GM18868 (cell line): ENCODE measurements around the gene MARCHF3.
"Not testable (repeated sequence)": the region's sequence is repeated elsewhere in the genome, so short reads cannot be mapped to it uniquely, and the experiment has no call there.

Experiments used
- ATAC-seq: cut with Tn5 transposase; IDR thresholded peaks from one replicate; pipeline ENCODE4 v1.9.1; 2021; ENCODE audit warnings: mild to moderate bottlenecking, moderate library complexity; ENCODE audit not compliant: unreplicated experiment

The MARCHF3 gene

DNA sequence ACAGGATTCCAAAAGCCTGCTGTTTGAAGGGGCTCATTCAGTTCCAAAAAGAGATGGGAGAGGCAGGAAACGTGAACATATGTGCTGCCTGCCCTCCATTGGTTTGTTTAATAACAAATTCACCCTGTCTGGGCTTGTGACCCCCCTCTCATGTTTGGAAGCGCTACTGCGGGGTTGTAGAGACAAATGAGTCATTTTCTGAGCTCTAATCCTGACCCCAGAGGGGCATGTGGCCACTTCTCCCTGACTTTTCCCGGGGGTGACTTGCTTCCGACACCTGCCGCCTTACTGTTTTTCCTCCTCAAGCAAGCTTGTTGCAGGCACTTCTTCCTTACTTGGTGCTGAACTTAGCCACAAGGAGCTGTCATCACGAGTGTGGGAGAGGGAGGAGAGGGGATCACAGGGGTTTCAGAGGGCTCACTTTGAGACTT is 177.5 kb downstream of the MARCHF3 start:
- ATAC-seq: no peak

DNA sequence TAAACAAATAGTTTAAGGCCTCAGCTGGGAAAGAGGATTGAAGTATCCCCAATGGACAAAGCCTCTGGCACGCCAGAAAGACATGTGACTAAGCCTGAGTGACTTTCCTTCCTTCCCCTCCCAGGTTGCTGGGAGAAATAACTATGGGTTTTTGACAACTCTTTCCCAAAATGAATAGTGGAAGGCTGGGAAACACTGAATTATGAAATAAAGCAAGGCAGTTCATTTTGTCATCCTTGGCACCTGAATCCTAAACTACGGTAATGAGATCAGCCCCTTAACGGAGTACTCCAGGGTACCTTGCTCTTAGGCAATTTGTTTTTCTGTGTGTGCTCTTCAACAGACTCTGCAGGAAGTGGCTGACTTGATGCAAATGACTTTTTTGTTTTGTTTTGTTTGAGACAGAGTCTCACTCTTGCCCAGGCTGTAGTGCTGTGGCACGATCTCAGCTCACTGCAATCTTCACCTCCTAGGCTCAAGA is 178.2 kb downstream of the MARCHF3 start:
- peak; percentile 68 for ATAC-seq

DNA sequence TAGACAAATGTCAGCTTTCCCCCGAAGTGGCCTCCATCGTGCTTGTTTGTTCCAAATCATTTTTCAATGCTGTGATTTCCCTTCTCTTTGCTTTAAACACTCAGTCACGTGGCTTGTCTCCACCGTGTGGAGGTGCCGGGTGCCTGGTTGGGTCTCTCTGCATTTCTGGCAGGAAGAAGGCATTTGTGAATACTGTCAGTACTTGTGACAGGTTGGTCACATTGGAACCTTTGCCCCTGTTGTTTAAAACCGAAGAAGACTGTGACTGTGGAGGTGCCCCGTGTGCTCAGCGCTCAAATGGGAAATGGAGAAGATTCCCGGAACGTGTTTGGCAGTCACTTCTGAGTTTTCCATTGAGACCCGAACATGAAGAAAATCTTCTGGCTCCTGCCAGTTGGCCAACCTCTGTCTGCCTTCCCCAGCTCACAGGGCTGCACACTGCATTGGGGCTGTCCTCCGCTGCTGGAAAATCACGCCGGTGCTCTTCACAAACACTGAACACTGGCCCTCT is 178.8 kb downstream of the MARCHF3 start:
- no peak for ATAC-seq

DNA sequence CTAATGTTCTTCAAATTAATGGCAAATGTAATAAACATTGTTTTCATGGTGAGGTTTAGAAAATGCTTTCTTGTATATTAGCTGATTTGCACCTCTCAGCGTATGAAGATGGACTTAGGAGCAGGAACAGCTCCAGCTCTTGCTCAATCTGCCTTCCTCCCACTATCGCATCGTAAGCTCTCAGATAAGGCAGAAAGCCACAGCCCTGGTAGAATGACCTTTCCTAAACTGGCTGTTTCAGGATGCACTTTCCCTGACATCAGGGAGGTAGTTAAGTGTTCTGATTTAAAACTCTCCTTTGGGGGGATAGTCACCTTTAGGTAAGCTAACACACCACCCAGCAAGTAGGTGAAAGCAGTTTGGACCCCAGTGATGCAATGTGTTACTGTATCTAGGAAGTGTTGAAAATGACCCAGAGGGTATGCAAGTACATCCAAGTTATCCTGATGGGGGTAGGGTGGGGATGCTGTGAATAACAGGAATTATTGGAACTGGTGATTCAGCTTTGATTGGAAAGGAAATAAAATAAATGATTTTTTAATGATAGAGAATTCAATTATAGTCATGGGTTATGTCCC is 181.2 kb downstream of the MARCHF3 start:
- no peak for ATAC-seq

DNA sequence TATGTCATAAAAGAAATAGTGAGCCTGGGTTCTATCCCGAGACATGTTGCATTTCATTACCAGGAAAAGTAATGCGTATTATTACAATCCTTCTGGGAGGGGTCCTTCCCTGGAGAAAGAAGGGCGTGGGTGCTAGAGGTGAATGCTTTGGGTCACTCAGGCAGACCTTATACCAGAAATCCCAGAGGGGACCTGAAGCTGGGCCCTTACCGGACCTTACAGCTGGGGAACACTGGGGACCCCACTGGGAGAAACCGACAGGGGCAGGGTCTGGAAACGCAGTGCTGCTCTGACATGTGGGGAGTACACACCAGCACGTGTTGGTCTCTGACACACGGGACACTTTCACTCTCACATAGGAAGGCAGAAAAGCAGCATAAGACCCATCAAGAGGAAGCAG is 182.1 kb downstream of the MARCHF3 start:
- ATAC-seq: no peak

DNA sequence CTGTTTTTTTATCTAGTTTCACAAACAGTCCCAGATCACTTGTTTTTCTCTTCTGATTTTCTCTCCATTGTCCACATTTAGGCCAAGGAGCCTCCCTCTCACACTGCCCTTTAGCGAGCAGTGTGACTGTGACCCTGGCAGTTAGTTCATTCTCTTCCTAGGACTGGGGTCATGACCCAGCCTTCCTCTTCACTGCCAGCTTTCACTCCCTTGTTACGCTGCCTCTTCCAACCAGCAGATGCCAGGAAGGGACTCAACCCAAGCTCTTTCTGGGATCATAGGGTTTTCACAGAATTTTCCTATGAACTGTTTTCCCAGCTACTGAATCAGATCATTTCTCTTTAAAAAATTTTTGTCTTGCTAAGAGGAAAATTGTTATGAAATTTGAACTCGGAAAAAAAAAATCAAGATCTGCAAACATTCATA is 182.5 kb downstream of the MARCHF3 start:
- no peak for ATAC-seq

DNA sequence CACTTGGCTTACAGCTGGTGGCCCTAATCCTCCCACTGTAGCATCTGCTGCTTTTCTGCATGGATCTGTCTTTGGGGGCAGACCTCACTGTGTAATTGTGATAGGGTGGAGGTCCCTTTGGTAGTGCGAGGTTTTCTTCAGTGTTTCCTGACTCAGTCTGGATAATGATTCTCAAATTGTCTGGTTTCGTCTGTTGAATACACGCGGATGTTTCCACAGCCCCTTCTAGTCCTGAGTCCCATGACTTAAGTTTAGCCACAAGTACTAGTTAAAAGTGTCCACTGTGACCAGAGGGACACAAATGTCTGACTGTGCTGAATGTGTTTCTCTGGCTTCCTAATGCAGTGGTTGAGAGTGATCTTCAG is 182.9 kb downstream of the MARCHF3 start:
- no peak for ATAC-seq

DNA sequence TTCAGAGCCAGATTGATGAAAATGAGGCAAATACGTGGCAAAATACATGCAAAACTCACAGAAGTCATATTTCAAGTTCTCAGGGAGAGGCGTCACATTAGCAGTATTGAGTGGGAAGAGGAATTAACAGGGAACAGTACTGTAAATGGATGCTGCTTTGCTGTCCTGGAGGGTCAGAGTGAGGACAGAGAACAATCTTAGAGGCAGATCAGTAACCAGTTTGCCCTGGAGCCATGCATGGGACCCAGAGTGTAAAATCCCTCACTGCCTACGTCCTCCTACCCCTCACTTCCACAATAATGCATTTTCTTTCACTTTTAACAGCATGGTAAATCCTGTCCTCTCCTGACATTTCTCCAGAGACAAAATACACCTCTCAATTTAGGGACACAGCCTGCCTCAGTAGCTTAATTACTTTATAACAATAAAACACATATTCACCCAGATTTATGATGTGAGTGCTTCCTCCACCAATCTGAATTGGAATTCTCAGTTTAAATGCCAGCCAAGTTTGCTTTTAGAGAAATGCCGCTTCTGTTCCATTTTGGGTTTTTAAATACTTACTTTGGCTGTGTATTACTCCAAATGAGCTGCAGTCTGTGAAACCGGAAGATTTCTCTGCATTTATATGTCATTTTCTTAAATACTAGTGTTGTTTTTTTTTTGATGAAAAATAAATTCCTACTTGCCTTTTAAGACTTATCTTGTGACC is 183.5 kb downstream of the MARCHF3 start:
- ATAC-seq: no peak

DNA sequence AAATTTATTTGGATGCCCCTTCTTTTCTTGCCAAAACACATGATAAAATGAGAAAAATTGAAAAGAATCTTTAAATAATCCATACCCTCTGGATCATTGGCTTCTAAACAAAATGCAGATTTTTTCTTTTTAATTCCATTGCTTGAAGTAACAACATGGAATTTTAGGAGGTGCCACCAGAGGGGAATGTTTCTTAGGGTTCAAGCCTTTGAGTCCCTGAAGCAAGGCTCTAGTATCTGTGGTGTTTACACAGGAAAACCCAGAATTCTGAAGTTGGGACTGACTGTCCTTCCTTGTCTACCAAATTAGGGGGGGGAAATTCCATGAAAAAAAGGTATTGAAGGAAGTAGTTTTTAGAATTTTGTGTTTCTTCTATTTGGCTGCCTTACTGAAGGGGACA is 184.0 kb downstream of the MARCHF3 start:
- no peak for ATAC-seq

DNA sequence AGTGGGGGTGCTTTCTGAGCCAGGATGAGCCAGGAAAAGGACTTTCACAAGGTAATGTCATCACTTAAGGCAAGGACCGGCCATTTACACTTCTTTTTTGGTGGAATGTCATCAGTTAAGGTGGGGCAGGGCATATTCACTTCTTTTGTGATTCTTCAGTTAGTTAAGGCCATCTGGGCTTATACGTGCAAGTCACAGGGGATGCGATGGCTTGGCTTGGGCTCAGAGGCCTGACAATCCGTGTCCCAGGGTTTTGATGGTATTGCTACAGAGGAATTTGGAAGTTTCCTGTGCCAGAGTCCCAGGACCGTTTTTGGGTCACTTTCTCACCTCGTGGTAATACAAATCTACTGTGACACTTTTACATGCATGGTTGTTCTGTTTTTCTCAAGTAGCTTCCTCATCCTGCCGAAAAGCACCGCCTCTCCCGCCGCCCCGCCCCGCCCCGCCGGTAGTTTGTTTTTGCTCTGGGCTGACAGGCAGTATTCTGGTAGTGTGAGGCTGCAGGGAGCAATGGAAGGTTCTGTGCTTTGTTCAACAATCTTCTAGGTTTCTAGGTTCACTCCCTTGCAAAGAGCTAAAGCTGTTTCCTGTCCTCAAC is 184.8 kb downstream of the MARCHF3 start:
- peak; percentile 98 for ATAC-seq

DNA sequence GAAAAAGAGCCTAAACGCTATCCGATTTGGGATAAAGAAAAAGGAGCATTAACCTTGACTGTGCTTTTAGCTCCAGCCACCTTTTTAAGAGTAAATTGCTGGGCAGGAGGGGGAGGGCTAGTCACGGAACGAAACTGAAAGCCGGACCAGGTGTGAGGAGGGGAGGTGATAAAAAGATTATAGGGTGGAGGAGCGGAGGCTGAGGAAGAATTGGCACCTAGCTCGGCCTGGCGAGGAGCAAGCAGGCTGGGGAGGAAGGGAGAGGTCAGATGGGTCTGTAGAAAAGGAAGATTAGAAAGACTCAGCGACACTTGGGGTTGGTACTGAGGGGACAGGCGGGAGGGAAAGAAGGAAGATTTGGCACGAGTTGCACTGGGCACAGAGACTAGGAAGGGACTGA is 187.0 kb downstream of the MARCHF3 start:
- ATAC-seq: not testable (repeated sequence)

DNA sequence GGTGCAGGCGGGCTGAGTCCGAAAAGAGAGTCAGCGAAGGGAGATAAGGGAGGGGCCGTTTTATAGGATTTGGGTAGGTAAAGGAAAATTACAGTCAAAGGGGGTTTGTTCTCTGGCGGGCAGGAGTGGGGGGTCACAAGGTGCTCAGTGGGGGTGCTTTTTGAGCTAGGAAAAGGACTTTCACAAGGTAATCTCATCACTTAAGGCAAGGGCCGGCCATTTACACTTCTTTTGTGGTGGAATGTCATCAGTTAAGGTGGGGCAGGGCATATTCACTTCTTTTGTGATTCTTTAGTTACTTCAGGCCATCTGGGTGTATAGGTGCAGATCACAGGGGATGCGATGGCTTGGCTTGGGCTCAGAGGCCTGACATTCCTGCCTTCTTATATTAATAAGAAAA is 191.0 kb downstream of the MARCHF3 start:
- not testable (repeated sequence) for ATAC-seq

DNA sequence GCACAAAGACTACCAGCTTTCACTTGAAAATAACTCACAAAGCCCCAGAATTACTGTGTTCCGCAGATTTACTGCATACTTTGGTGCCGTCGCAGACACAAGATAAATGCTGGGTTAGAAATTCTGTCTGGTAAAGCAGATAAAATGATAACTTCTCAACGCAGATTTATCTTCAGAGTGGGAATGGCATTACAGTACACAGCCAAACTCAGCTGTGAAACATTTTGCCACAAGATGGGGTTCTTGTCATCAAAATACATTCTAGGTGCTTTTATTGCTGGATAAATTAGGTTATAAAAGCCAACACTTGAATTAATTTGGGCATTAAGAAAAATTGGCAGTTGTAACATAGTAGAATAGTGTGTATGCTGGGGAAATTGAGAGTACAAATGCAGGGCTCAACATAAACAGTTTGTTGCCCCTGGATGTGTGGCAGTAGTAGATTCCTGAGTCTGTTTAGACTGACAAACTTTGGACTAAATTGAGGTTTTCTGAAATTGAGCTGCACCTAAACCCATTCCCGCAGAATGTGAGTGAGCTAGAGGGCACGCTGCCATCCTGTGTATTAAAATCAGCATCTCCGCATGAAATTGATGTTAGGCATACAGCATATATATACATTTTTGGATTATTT is 192.3 kb downstream of the MARCHF3 start:
- ATAC-seq: no peak

DNA sequence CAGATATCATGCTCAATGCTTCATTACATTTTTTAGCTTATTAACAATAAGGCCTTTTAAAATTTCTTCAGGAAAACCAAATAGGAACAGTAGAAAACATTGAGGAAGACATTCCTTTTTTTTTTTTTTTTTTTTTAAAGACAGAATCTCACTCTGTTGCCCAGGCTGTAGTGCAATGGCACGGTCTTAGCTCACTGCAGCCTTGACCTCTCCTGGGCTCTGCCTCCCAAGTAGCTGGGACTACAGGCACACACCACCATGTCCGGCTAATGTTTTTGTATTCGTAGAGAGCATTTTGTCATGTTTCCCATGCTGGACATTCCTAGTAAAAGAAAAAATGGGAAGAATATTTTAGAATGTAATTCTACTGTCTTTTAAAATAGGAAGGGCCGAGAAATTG is 193.1 kb downstream of the MARCHF3 start:
- ATAC-seq: no peak

DNA sequence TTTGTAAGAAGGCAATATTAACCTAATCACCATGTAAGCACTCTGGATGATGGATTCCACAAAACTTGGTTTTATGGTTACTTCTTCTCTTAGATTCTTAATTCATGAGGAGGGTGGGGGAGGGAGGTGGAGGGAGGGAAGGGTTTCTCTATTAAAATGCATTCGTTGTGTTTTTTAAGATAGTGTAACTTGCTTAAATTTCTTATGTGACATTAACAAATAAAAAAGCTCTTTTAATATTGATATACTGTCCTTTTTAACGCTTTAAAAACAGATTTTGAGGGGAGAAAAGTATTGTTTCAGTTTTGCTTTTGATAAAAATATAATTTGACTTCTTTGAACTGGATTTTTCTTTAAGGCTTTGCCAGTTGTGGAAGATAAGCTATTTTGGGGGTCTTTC is 193.6 kb downstream of the MARCHF3 start:
- no peak for ATAC-seq

DNA sequence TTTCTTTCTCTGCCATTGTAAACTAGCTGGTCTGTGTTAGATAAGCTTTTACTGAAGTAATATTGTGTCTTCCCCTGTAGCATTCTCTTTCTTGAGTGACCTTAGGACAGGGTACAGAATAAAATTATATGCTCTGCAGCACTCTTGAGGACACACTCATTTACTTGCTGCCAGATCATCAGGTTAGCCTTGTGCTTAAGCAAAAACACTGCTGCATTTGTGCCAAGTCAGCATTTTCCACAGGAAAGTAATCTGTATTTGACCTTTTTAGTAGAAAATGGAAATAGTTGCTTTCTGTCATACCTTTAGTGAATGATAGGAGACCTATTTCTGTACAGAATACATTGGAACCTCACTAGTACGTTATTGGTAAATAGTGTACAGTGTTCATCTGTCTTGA is 199.2 kb downstream of the MARCHF3 start:
- no peak for ATAC-seq

DNA sequence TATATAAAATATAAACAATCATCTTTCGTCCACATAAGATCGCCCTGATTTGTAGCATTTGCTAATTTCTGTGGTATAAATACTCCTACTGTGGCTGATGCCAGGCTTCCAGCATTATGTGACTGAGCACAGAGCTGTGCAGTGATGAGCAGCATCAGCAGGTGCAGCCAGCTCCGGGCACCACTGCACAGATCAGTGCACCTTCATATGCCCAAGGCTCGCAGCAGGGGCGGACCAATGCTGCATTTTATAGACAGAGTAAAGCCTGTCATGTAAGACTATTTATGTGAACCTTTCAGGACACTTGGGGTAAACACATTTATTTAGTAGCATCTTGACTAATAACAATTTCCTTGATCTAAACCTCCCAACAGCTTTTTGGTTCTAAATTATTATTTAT is 200.3 kb downstream of the MARCHF3 start:
- ATAC-seq: no peak

DNA sequence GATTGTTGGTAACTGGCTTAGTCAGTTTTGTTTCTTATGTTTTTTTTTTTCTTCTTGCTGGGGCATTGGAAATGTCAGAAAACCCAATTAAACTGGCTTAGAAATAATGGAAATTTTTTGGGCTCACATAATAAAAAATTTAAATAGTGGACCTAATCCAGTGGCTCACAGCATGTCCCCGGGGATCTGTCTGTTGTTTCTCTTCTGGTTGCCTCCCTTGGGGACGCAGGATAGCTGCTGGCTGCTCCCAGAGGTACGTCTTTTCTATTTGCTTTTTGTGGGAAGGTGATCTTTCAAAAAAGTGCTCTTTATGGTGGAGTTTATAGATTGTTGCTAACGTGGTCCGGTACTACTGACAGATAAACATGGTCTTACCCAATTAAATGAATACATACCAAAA is 201.3 kb downstream of the MARCHF3 start:
- no peak for ATAC-seq

DNA sequence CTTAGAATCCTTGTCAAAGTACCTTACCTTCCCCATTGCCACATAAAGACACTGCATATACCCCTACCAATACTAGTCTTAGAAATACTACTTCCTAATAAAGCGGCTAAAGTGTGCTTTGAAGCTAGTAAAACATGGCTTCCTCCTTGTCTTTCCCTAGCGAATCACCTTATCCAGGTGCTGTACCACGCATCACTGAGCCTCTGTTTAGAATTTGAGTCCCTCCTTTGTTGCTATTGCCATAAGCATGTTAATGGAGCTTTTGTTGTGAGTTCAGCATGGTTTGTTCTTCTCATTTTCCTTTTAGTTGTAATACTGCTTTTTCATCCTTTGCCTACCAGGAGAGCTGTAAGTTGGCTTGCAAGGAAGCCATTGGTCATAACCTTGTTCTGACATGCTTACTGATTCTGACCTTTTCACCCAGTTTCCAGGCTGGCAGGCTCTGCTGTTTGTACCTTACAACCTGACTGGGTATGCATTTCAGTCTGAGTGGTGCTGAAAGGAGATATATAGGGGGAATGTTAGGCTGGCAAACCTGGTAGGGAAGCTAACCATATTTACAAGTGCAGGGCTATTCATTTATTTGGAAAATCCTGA is 203.6 kb downstream of the MARCHF3 start:
- ATAC-seq: no peak

DNA sequence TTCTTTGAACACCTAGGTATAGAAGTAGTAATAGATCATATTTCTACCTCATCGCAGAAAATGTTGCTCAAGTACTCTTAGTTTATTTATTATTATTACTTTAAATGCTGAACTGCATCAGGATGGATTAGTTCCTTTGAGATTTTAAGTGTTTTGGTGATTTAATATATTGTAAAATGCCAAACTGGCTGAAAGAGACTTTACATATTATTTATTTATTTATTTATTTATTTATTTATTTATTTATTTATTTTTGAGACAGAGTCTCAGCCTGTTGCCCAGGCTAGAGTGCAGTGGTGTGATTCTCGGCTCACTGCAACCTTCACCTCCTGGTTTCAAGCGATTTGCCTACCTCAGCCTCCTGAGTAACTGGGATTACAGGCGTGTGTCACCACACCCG is 211.1 kb downstream of the MARCHF3 start:
- ATAC-seq: no peak

DNA sequence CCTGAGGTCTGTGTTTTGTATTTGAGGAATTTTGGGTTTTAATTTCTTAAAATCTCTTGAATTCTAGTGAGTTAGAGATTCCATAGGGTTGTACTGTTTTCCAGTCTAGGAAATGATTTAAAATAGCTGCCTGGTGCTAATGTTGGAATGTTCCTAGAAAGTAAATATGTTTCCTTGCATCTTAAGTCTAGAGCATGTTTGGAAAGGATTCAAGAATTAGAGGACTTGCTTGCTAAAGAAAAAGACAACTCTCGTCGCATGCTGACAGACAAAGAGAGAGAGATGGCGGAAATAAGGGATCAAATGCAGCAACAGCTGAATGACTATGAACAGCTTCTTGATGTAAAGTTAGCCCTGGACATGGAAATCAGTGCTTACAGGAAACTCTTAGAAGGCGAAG is 211.6 kb downstream of the MARCHF3 start:
- ATAC-seq: no peak
